ENCODE data around the gene CEP112. TPM values are rescaled to one million over a fixed set of nuclear protein-coding genes. Genes with fewer than 3 reads are reported as not detected.

Gene CEP112
- total and polyA plus RNA-seq, 2 of the 13 experiments (the other 11 are each of a cell fraction or from before 2014, with no cell fraction given): 1.2 to 3.4 TPM

- TF ChIP-seq ISX (CRISPR knock-in tag; conservative IDR thresholded peaks at IDR 0.05): no peak
Observed at GRCh38 chr17:65659512-65659911, 532.4 kb downstream of the CEP112 start (continued).

DNA sequence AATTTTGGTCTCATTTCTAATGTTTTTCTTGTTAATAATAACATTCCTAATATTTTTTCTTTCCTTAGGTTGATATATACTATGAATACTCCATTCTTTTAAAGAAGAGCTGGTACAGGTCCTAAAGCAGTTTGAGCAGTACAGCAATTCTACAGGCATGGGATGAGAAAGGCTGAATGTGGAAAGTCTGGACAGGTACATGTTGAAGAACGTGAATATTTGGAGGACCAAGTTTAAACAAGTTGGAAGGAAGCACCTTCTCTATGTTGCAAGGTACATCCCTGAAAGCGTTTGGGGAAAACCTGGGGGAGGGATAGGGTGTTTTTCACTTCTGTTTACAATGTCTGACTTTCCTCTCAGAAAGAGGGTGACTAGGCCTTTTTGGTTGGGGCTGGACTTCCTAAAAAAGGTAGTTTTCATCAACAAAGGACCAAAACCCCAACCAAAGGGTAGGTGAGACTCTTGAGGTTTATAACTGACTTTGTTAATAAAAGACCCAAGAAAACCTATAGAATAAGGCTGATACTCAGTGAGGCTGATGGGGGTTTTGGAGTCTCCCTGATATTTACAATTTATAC, 534.6 kb downstream of the CEP112 start:
- 11% methylated on average over 2 of the region's 2 CpGs for WGBS (ENCODE audit: low lambda C conversion rate)
- Histone ChIP-seq H3K4me3 (replicated peaks in 1 of 3; ENCODE audit: insufficient read depth in 1 of 3, low read depth in 2 of 3, low read length in 3 of 3) (no peak overlapping the region), H3K9ac (ENCODE audit: insufficient read depth, low read depth, low read length) (no peak overlapping the region), H2AFZ (ENCODE audit: low read length) (no peak overlapping the region), H3K27ac (ENCODE audit: extremely low read length, insufficient read depth, low read length) (peak overlapping the region; percentile 1), H3K79me2 (ENCODE audit: insufficient read depth, low read length) (no peaks in the 10 kb centered on the region), H4K20me1 (ENCODE audit: insufficient read depth, low read length) (no peaks in the 10 kb centered on the region), H3K9me3 (ENCODE audit: low read length) (no peaks in the 10 kb centered on the region), H3K4me1 (ENCODE audit: insufficient read depth, low read length) (peaks cover 44% of the 10 kb centered on the region), H3K36me3 (replicated peaks in 1 of 2; ENCODE audit: control insufficient read depth in 1 of 2, insufficient read depth in 2 of 2, low read length in 2 of 2) (no peaks in the 10 kb centered on the region), H3K4me2 (ENCODE audit: low read depth, low read length) (peak overlapping the region; percentile 43), H3K27me3 (ENCODE audit: control insufficient read depth in 1 of 2, insufficient read depth in 2 of 2, low read length in 2 of 2) (no peaks in the 10 kb centered on the region)
- intact Hi-C loops (cut with micrococcal nuclease; ENCODE audit: unreplicated experiment): no loop called here
- in situ Hi-C loops (cut with HindIII; ENCODE audit: extremely low pct_ligation_motif_present, low pct_unique_long_range_greater_than_20kb): no loop called here
- CTCF ChIA-PET (ENCODE audit: low intra/inter-chr PET ratio, low total read pairs): no interaction called here
- no peak for DNase-seq (ENCODE audit: low spot score)
- TF ChIP-seq ZNF83 (CRISPR knock-in tag; IDR thresholded peaks at IDR 0.05; ENCODE audit: borderline replicate concordance): no peak
- TF ChIP-seq ZMAT3 (CRISPR knock-in tag; conservative IDR thresholded peaks at IDR 0.05): no peak
- BruUV-seq (replicated peaks): TSS peak; percentile 60
- POLR2A ChIA-PET: interaction anchor here (1.0 to 1.6 kb wide), 8 partner anchors 14 to 99 kb away, joined by 3 to 10 read pairs (median 5); partner anchors contain the start of gene AXIN2
- FAIRE-seq: no peak
- no peak for ATAC-seq

DNA sequence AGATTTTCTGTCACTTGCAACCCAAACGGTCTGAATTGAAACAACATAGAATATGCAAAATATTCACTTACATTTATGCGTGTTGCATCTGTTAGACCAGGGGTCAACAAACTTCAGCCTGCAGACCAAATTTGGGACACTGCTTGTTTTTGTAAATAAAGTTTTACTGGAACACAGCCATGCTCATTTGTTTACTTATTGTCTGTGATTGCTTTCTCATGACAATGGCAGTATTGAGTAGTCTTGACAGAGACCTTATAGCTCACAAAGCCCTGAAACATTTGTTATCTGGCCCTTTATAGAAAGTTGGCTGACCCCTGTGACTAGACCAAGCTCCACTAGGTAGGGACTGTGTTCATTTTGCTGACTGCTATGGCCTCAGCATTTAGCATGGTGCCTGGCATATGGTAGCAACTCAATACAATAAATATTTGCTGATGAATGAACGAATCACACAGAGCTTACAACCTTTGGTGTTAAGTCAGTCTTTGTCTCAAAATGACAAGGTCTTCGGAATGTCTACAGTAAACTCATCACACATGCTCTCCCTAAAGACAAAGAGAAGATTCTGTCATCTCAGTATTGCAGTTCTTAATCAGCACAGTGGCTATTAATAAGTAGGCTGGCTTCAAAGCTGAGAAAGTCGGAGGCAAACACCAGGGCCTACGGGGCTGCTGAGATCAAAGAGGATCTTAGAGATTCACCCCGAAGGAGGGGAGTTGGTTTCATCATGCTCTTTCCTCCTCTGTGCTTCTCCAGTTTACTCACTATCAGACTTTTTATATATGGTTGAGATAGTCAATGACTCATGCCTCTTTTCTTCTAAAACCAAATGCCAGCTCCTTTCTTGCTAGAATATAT, 535.3 kb downstream of the CEP112 start:
- peaks cover 44% of the 10 kb centered on the region for H3K4me1 ChIP-seq (ENCODE audit: insufficient read depth, low read length)
- FAIRE-seq (peak; percentile 95), ATAC-seq (peak; percentile 75), DNase-seq (ENCODE audit: low spot score) (peak; percentile 80)
- H3K4me3 ChIP-seq (replicated peaks in 1 of 3; ENCODE audit: insufficient read depth in 1 of 3, low read depth in 2 of 3, low read length in 3 of 3): no peak overlapping the region
- ChIA-PET POLR2A (interaction anchor here (0.9 to 1.6 kb wide), 9 partner anchors 9 to 98 kb away, joined by 3 to 10 read pairs (median 5); partner anchors contain the start of gene AXIN2), CTCF (ENCODE audit: low intra/inter-chr PET ratio, low total read pairs) (interaction anchor here (0.8 kb wide), 1 partner anchor 138 kb away, joined by 3 read pairs; no protein-coding TSS in a partner anchor)
- no peaks in the 10 kb centered on the region for H3K27me3 ChIP-seq (ENCODE audit: control insufficient read depth in 1 of 2, insufficient read depth in 2 of 2, low read length in 2 of 2)
- no peak overlapping the region for H2AFZ ChIP-seq (ENCODE audit: low read length)
- no peaks in the 10 kb centered on the region for H3K79me2 ChIP-seq (ENCODE audit: insufficient read depth, low read length)
- in situ Hi-C loops (cut with HindIII; ENCODE audit: extremely low pct_ligation_motif_present, low pct_unique_long_range_greater_than_20kb): no loop called here
- no TSS peak for BruUV-seq (replicated peaks)
- H3K9me3 ChIP-seq (ENCODE audit: low read length): no peaks in the 10 kb centered on the region
- H3K36me3 ChIP-seq (replicated peaks in 1 of 2; ENCODE audit: control insufficient read depth in 1 of 2, insufficient read depth in 2 of 2, low read length in 2 of 2): no peaks in the 10 kb centered on the region
- intact Hi-C loops (cut with micrococcal nuclease; ENCODE audit: unreplicated experiment): no loop called here
- peak overlapping the region; percentile 43 for H3K4me2 ChIP-seq (ENCODE audit: low read depth, low read length)
- no peak overlapping the region for H3K9ac ChIP-seq (ENCODE audit: insufficient read depth, low read depth, low read length)
- WGBS (ENCODE audit: low lambda C conversion rate): 8% methylated on average over 7 of the region's 7 CpGs
- H3K27ac ChIP-seq (ENCODE audit: extremely low read length, insufficient read depth, low read length): peak overlapping the region; percentile 1
- no peaks in the 10 kb centered on the region for H4K20me1 ChIP-seq (ENCODE audit: insufficient read depth, low read length)
- TF ChIP-seq, protein P1, sequence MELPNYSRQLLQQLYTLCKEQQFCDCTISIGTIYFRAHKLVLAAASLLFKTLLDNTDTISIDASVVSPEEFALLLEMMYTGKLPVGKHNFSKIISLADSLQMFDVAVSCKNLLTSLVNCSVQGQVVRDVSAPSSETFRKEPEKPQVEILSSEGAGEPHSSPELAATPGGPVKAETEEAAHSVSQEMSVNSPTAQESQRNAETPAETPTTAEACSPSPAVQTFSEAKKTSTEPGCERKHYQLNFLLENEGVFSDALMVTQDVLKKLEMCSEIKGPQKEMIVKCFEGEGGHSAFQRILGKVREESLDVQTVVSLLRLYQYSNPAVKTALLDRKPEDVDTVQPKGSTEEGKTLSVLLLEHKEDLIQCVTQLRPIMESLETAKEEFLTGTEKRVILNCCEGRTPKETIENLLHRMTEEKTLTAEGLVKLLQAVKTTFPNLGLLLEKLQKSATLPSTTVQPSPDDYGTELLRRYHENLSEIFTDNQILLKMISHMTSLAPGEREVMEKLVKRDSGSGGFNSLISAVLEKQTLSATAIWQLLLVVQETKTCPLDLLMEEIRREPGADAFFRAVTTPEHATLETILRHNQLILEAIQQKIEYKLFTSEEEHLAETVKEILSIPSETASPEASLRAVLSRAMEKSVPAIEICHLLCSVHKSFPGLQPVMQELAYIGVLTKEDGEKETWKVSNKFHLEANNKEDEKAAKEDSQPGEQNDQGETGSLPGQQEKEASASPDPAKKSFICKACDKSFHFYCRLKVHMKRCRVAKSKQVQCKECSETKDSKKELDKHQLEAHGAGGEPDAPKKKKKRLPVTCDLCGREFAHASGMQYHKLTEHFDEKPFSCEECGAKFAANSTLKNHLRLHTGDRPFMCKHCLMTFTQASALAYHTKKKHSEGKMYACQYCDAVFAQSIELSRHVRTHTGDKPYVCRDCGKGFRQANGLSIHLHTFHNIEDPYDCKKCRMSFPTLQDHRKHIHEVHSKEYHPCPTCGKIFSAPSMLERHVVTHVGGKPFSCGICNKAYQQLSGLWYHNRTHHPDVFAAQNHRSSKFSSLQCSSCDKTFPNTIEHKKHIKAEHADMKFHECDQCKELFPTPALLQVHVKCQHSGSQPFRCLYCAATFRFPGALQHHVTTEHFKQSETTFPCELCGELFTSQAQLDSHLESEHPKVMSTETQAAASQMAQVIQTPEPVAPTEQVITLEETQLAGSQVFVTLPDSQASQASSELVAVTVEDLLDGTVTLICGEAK (IDR thresholded peaks at IDR 0.05): peak; percentile 80
- TF ChIP-seq, protein P1 (CRISPR knock-in tag; IDR thresholded peaks at IDR 0.05): peak; percentile 96

Measured in HepG2 (cell line).